Measurements from ENCODE around the gene ZDHHC7. TPM values are rescaled to one million over a fixed set of nuclear protein-coding genes. Genes with fewer than 3 reads are reported as not detected.

ZDHHC7 gene
- total and polyA plus RNA-seq, 2 of the 8 experiments (the other 6 are each of a cell fraction or from before 2014, with no cell fraction given), result 40.5 to 56.3 TPM

DNA sequence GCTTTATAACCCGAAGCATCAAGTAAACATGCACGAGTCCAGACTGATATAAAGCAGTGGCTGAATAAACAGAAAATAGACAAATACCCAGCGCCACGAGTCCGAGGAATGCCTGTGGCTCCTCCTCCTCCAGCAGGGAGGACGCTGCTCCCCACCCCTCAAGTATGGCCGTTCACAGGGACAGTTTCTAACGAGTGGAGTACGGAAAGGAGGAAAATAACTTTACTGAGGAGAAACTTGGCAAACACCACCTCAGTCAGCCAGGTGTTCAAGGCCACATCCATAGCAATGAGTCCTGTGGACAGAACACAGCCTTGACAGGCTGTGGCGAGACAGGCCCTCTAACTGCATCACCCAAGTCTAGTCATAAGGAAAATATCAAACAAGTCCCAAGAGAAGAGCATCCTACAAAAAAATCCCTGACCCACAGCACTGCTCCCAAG lies 9.2 kb downstream of the ZDHHC7 start:
- ChIA-PET POLR2A (ENCODE audit: partially characterized antibody) (interaction anchor here (2.7 kb wide), 1 partner anchor 9 kb away, joined by 12 read pairs; the partner anchor contains the start of gene ZDHHC7), CTCF (ENCODE audit: partially characterized antibody) (interaction anchor here (0.9 to 1.6 kb wide), 2 partner anchors 9 to 31 kb away, joined by 3 read pairs; no protein-coding TSS in a partner anchor)
- no peak overlapping the region for H3K14ac ChIP-seq (ENCODE audit: insufficient read length)
- H2BK20ac ChIP-seq (ENCODE audit: low read length), result no peak overlapping the region
- no peaks in the 10 kb centered on the region for H3K27me3 ChIP-seq (replicated peaks in 1 of 4; ENCODE audit: control insufficient read depth in 3 of 4, extremely low read depth in 1 of 4, insufficient read depth in 3 of 4, low read length in 3 of 4)
- H3K9ac ChIP-seq (replicated peaks in 1 of 4; ENCODE audit: extremely low read depth in 1 of 4, low read depth in 3 of 4, low read length in 3 of 4), result no peak overlapping the region
- DNase-seq (ENCODE audit: low read depth in 1 of 2, low spot score in 2 of 2) (no peak), FAIRE-seq (no peak)
- peaks cover 18% of the 10 kb centered on the region; the same call in 1 of the 2 replicates for H3K79me1 ChIP-seq (ENCODE audit: low read depth, low read length)
- no peaks in the 10 kb centered on the region for H3K9me3 ChIP-seq (ENCODE audit: insufficient read depth in 2 of 2, low read depth in 1 of 2, low read length in 1 of 2)
- H4K8ac ChIP-seq (ENCODE audit: extremely low read depth, insufficient read depth, low read length), result no peak overlapping the region
- peaks cover 0 to 17% (median 5%) of the 10 kb centered on the region in 4 experiments; a peak in 6 of 7 replicates for H3K4me1 ChIP-seq (replicated peaks in 1 of 4; ENCODE audit: control insufficient read depth in 3 of 4, insufficient read depth in 4 of 4, low read length in 3 of 4)
- H3K18ac ChIP-seq (ENCODE audit: extremely low read depth, low read length), result no peak overlapping the region
- no peaks in the 10 kb centered on the region for H3K36me3 ChIP-seq (ENCODE audit: control insufficient read depth in 2 of 4, insufficient read depth in 4 of 4, low read length in 3 of 4)
- peak overlapping the region in 1 of 2 experiments; percentile 3; a peak in 1 of 4 replicates for H3K4me2 ChIP-seq (ENCODE audit: insufficient read depth in 1 of 2, low read depth in 2 of 2, low read length in 2 of 2)
- H3K4me3 ChIP-seq (ENCODE audit: extremely low read depth in 1 of 4, insufficient read depth in 2 of 4, low read depth in 3 of 4, low read length in 4 of 4), result no peak overlapping the region
- H2AFZ ChIP-seq (ENCODE audit: low read length), result no peak overlapping the region
- no peak overlapping the region for H2BK15ac ChIP-seq (ENCODE audit: low read length)
- H3K4ac ChIP-seq (replicated peaks; ENCODE audit: insufficient read length, low read depth, low read length), result no peak overlapping the region
- no peak overlapping the region for H4K5ac ChIP-seq (ENCODE audit: insufficient read length, low read depth, low read length)
- H3K56ac ChIP-seq (replicated peaks; ENCODE audit: insufficient read length, low read depth, low read length), result no peak overlapping the region
- H3K23me2 ChIP-seq (ENCODE audit: low read depth, low read length), result no peaks in the 10 kb centered on the region
- peaks cover 3 to 75% of the 10 kb centered on the region in 2 experiments; a peak in 3 of 4 replicates for H3K79me2 ChIP-seq (ENCODE audit: control insufficient read depth in 1 of 2, insufficient read depth in 2 of 2, low read length in 2 of 2)
- no peak overlapping the region for H4K91ac ChIP-seq (replicated peaks; ENCODE audit: insufficient read length, low read length)
- TF ChIP-seq SIX5 (IDR thresholded peaks at IDR 0.05; ENCODE audit: low read depth, low read length) (no peak), BCL11A (IDR thresholded peaks at IDR 0.05; ENCODE audit: low read depth in 2 of 2, low read length in 2 of 2) (no peak), HDAC6 (IDR thresholded peaks at IDR 0.05; ENCODE audit: low read depth, low read length) (no peak), RXRA (IDR thresholded peaks at IDR 0.05; ENCODE audit: insufficient read depth, low read depth, low read length) (no peak), RFX5 (IDR thresholded peaks at IDR 0.05; ENCODE audit: borderline replicate concordance, low read depth, low read length) (no peak), ASH2L (IDR thresholded peaks at IDR 0.05; ENCODE audit: low read length) (no peak), TAF7 (optimal IDR thresholded peaks at IDR 0.05; ENCODE audit: borderline replicate concordance, low read depth, low read length) (no peak)
- no peak overlapping the region for H2BK12ac ChIP-seq (ENCODE audit: low read depth, low read length)
- H4K20me1 ChIP-seq (replicated peaks in 1 of 2; ENCODE audit: control insufficient read depth in 1 of 2, insufficient read depth in 2 of 2, low read length in 2 of 2), result peaks cover 9 to 26% of the 10 kb centered on the region in 2 experiments
- no peak overlapping the region for H2BK5ac ChIP-seq (ENCODE audit: low read depth, low read length)
- H2AK5ac ChIP-seq (ENCODE audit: low read depth, low read length), result peak overlapping the region; percentile 82; the same call in 1 of the 2 replicates
- H2BK120ac ChIP-seq (replicated peaks; ENCODE audit: low read depth, low read length), result no peak overlapping the region
- WGBS, 2 experiments (ENCODE audit: extremely low coverage in 1 of 2, insufficient coverage in 1 of 2, insufficient read length in 1 of 2, insufficient replicate concordance in 2 of 2, low coverage in 1 of 2, low lambda C conversion rate in 2 of 2, missing lambda C conversion rate in 1 of 2), result 80% methylated on average over 10 of the region's 10 CpGs; no CpG with 5 or more reads in 1 of the 2 experiments
- H3K27ac ChIP-seq (ENCODE audit: low read depth, low read length), result no peak overlapping the region
- no peak overlapping the region for H3K23ac ChIP-seq (ENCODE audit: insufficient read length)

Data from H1 (cell line).